Activated CD4-positive, alpha-beta T cell treated with anti-CD3 and anti-CD28 coated beads for 1 hour (primary cell): ENCODE data around the gene ZFHX2.
"Not testable (repeated sequence)": the region's sequence is repeated elsewhere in the genome, so short reads cannot be mapped to it uniquely, and the experiment has no call there.

Experiments
- DNase-seq: peaks from one replicate; pipeline ENCODE4 v3.0.0-alpha.2; 2020

Gene ZFHX2

GRCh38 chr14:23538785-23539184 lies 12.8 kb downstream of the ZFHX2 start:
- no peak for DNase-seq

- no peak for DNase-seq
These were observed 13.4 kb downstream of the ZFHX2 start for GRCh38 chr14:23538050-23538718.

- DNase-seq: no peak
These were observed 14.1 kb downstream of the ZFHX2 start for GRCh38 chr14:23537351-23538049.

- not testable (repeated sequence) for DNase-seq
These were observed 14.7 kb downstream of the ZFHX2 start for GRCh38 chr14:23536906-23537305.

GRCh38 chr14:23536494-23536893 lies 15.1 kb downstream of the ZFHX2 start:
- DNase-seq: no peak

GRCh38 chr14:23535943-23536342 lies 15.6 kb downstream of the ZFHX2 start:
- DNase-seq: no peak

GRCh38 chr14:23533652-23534435 lies 17.7 kb downstream of the ZFHX2 start:
- DNase-seq: no peak

GRCh38 chr14:23532658-23533057 lies 18.9 kb downstream of the ZFHX2 start:
- no peak for DNase-seq

GRCh38 chr14:23531391-23531790 lies 20.2 kb downstream of the ZFHX2 start:
- no peak for DNase-seq

GRCh38 chr14:23530375-23531055 lies 21.1 kb downstream of the ZFHX2 start:
- no peak for DNase-seq

- no peak for DNase-seq
These were observed 22.5 kb downstream of the ZFHX2 start for GRCh38 chr14:23529016-23529415.

GRCh38 chr14:23528555-23528954 lies 23.0 kb downstream of the ZFHX2 start:
- DNase-seq: no peak

GRCh38 chr14:23525611-23526010 lies 26.0 kb downstream of the ZFHX2 start:
- DNase-seq: no peak

GRCh38 chr14:23524954-23525353 lies 26.6 kb downstream of the ZFHX2 start:
- DNase-seq: no peak

- DNase-seq: no peak
These were observed 28.1 kb downstream of the ZFHX2 start for GRCh38 chr14:23523229-23524016.

GRCh38 chr14:23522643-23523198 lies 28.8 kb downstream of the ZFHX2 start:
- no peak for DNase-seq

GRCh38 chr14:23521785-23522640 lies 29.6 kb downstream of the ZFHX2 start:
- DNase-seq: no peak

- DNase-seq: no peak
These were observed 30.5 kb downstream of the ZFHX2 start for GRCh38 chr14:23520899-23521533.

- DNase-seq: no peak
These were observed 32.9 kb downstream of the ZFHX2 start for GRCh38 chr14:23518709-23519108.

GRCh38 chr14:23517650-23518326 lies 33.8 kb downstream of the ZFHX2 start:
- DNase-seq: no peak
